ENCODE data around the gene ALLC.

The ALLC gene

DNA sequence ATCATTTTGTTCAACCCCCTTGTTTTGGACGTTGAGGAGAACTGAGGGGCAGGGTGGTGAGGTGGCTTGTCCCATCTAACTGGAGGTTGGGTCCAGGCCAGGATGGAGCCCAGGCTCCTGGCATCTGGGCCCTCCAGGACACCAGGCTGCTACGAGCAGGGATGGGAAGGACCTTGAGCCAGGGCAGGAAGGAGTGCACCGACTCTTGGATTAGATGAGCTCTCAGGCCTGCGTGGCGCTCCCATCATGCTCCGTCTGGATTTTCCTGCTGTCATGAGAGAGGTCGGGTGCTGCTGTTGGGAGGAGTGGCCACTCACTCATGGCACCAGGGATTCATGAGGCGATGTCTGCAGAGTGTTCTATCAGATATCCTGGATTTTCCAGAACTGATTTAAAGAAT is 18.3 kb upstream of the ALLC start:
- DNase-seq (ENCODE audit: low read depth) = no peak

DNA sequence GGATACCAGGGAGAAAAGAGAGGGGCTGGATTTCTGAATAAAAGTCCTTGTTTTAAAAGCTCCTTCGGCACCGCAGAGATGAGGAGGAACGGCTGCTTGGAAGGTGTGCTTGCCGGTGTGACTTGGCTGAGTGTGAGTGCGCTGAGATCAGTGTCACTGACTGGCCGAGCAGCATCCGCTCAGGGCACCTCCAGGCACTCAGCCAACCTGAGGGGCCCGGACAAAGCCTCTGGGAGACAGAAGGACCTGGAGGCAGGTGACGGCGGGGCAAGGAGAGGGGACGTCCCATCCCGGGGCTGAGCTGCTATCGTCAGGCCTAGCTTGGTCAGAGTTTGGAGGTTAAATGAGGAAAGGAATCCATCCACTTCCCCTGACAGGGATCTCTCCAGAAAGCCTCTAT is 16.8 kb upstream of the ALLC start:
- DNase-seq (ENCODE audit: low read depth) = no peak

DNA sequence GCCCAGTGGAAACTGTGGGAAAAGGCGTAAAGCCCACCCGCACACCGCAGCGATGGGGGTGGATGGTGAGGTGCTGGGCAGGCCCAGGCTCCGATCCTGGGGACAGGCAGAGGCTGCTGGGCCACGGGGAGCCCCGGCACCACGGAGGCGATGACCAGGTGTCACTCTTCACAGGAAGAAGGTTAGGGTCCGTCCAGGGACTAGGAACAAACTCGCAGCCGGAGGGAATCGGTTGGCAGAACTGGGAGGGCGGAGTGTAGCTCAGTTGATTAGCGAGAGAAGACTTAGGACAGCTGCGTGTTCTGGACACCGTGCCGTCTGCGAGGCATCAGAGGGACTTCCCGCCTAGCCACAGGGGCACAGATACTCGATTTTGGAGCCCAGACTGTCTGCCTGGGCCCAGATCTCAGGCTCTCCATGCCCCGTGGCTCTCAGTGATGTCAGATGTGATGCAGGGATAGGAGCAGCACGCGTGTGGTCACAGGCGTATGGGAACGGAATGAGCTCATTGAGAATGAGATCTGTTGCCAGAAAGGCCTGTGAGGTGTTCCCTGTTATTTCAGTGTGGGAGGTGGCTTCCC is 16.1 kb upstream of the ALLC start:
- no peak for DNase-seq (ENCODE audit: low read depth)

DNA sequence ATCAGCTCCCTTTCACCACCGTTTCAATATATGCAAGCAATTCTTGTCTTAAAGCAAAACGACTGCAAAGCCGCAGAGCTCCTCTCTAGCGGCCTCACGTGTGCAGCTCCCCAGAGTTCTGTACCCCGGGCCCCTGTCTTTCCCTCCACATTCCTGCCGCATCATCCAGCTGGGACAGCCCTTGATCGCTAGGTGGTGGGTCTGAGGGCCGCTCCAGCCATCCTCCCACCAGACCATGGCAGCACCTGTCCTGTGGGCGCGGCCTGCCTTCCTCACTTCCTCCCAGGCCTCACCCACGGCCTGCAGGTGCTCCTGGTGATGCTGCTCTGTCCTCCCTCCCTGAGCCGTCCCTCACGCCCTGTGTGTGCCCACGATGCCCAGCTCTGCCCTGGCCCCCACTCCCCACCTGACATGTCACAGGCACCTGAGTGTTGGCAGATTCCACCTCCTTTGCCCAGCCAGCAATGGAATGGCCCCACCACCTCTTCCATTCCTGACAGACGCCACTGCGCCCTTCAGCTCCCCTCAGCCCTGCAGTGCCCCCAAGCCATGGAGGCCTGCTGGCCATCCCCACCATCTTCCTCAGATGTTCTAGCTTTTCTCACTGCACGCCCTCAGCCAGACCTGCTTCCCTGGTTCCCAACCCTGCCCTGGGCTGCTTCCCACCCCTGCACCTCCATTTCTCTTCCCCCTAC is 15.3 kb upstream of the ALLC start:
- DNase-seq (ENCODE audit: low read depth) = no peak

DNA sequence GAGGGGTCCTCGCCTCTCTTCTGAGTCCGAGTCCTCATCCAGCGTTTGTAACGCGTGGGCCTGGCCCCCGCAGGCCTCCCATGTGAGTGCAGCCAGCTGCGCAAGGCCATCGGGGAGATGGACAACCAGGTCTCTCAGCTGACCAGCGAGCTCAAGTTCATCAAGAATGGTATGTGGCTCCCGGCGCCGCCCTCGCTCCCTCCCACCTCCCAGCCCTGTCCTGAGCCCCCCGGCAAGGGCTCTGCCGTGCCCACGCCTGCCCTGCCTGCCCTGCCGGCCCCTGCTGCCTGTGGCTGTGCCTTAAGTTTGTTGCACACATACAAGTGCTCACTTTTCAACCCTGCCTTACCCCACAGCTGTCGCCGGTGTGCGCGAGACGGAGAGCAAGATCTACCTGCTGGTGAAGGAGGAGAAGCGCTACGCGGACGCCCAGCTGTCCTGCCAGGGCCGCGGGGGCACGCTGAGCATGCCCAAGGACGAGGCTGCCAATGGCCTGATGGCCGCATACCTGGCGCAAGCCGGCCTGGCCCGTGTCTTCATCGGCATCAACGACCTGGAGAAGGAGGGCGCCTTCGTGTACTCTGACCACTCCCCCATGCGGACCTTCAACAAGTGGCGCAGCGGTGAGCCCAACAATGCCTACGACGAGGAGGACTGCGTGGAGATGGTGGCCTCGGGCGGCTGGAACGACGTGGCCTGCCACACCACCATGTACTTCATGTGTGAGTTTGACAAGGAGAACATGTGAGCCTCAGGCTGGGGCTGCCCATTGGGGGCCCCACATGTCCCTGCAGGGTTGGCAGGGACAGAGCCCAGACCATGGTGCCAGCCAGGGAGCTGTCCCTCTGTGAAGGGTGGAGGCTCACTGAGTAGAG is 14.4 kb upstream of the ALLC start:
- no peak for DNase-seq (ENCODE audit: low read depth)

DNA sequence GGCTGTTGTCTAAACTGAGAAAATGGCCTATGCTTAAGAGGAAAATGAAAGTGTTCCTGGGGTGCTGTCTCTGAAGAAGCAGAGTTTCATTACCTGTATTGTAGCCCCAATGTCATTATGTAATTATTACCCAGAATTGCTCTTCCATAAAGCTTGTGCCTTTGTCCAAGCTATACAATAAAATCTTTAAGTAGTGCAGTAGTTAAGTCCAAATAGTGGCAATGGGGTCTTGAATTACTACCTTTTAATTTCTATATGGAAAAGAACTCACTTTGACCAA is 13.8 kb upstream of the ALLC start:
- DNase-seq (ENCODE audit: low read depth) = no peak

DNA sequence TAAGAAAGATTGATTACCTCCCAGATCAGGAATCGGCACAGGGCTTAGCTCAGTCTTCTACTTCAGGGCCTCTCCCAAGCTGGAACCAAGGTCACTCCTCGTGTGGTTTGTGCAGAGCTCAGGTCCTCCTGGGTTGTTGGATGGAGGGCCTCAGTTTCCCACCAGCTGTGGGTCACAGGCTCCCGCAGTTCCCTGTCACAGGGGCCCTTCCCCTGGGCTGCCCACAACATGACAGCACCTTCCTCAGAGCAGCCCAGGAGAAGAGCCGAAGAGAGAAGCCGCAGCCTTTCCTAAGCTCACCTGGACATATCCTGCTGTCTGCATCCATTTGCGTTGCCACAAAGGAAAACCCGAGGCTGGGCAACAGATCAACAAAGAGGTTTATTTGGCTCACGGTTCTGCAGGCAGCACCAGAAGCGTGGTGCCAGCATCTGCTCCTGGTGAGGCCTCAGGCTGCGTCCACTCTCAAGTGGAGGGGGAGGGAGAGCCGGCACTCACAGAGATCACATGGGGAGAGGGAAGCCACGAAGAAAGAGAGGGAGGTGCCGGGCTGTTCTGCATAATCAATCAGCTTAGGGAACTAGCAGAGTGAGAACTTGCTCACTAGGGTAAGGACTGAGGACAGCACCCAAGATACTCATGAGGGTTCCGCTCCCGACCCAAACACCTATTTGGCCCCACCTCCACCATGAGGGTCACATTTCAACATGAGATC is 13.0 kb upstream of the ALLC start:
- no peak for DNase-seq (ENCODE audit: low read depth)

DNA sequence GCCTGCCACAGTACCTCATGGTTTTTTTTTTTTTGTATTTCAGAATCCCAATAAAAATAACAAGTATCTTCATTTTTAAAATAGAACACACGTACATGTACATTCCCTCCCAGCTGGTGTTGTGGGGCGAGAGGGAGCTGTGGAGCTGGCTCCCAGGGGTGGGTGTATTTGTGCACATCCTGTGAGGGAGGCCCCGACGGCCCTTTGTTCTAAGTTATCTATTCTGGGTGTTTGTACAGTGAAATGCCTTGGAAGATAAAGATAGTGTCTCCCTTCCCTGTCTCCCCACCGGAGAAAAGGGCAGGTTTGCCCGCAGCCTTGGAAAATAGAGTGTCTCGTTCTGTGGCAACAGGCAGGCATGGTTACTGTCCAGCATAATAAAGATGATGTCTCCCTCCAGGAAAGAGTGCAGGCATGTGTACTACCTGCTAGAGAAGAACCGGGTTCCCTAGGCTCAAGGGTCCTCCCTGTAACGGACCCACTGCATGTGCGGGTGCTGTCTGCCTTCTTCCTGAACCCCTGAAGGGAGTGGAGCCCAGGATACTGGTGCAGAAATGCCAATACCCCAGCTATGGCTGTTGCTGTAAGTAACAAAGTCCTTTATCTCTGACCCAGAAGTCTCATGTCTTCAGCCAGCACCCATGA is 12.1 kb upstream of the ALLC start:
- no peak for DNase-seq (ENCODE audit: low read depth)

DNA sequence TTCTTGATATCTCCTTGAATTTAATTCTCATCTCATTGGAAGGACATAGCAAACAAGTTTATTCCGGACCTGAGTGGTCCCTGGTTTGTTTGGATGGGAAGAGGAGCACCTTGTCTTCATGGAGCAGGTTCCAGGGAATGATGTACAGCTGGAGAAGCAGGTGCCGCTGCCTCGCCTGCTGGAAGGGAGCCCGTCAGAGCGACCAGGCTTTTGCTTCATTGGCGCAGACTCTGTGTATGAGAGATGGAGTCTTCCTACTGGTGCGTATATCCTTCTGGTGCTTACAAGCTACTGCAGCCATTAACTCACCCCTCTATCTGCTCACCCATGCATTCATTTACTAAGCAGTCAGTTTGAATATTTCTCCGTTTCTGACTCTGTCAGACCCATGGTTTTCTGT is 11.6 kb upstream of the ALLC start:
- DNase-seq (ENCODE audit: low read depth) = no peak

DNA sequence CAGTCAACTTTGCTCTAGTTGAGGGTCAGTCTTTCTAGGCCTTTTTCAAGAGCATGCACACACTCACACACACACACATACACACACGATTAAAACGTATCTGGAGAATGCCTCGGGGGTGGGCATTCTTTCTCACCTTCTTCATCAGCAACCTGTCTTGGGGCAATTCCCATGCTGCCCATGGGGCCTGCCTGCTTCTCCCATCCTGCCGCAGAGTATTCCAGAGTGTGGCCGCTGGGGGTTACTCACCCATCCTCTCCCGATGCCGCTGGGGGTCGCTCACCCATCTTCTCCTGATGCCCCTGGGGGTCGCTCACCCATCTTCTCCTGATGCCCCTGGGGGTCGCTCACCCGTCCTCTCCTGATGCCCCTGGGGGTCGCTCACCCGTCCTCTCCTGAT is 10.8 kb upstream of the ALLC start:
- no peak for DNase-seq (ENCODE audit: low read depth)

DNA sequence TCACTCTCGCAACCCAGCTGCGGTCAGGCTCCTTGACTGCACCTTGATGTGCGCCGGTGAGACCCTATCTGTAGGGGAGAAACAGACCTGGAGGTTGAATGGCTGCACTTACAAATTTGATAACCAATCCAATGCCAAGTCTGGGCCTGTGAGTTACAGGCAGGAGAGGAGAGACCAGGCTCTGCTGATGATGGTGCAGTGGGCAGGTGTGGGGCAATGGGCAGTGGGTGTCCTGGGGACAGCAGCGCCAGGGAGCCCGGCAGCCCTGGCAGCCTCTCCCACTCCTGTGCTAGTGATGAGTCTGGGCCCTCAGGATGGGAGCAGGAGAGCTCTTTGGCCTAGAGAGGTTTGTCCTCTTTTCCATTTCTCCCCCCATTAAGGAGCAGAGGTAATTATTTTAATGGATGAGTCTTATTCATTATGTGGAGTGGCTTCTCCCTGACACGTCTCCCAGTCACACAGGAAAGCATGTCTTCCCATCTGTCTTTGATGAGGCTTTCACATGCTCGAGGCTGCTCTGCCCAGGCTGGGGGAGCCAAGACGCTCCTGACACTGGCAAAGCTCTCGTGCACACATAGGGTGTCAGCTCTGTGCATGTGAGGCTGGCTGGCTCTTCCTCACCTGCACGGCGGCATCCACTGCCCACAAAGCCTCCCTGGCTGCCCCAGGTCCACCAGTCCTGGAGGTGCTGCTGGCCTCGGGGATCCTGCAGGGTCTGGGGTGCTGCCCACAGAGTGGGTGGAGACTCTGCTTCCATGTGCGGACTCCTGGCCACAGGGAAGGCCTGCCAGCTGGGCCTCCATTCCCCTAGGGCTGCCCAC is 10.0 kb upstream of the ALLC start:
- DNase-seq (ENCODE audit: low read depth) = no peak

DNA sequence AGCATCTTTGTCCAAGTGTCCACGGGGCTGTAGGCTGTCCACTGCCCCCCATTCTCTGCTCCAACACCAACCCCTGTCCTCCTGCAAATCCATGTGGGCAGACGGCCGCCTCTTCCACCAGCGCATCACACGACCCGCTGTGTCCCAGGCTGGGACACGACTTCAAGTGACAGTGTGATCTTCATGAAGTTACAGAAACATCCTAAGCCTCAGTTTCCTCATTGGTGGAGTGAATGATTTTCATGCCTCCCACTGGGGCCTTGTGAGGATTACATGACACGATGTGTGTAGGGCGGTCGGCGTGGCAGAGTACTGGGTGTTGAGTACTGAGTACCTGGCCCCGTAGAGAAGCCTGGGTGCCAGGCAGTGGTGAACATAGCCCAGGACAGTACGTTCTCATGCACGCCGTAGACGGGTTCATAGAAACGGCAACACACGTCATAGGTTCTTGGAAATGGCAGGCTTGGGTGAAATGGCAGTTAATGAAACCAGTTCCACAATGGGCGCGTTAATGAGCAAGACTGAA is 9.3 kb upstream of the ALLC start:
- DNase-seq (ENCODE audit: low read depth) = no peak

DNA sequence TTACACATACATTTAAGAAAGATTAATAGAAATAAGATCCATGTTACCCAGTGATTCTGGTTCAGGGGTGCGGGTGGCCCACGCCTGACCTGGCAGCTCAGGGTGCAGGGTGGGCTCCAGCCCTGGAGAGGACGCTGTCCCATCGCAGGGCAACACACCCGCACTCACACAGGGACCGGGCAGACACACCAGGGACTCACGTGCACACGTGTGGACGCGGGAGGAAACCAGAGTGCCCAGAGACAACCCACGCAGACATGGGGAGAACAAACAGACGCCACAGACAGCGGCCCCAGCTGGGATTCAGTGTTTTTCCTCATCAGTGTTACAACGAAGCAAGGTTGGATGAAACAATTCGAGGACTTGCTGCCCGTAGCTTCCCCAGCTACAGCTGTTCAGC is 8.4 kb upstream of the ALLC start:
- DNase-seq (ENCODE audit: low read depth) = no peak

DNA sequence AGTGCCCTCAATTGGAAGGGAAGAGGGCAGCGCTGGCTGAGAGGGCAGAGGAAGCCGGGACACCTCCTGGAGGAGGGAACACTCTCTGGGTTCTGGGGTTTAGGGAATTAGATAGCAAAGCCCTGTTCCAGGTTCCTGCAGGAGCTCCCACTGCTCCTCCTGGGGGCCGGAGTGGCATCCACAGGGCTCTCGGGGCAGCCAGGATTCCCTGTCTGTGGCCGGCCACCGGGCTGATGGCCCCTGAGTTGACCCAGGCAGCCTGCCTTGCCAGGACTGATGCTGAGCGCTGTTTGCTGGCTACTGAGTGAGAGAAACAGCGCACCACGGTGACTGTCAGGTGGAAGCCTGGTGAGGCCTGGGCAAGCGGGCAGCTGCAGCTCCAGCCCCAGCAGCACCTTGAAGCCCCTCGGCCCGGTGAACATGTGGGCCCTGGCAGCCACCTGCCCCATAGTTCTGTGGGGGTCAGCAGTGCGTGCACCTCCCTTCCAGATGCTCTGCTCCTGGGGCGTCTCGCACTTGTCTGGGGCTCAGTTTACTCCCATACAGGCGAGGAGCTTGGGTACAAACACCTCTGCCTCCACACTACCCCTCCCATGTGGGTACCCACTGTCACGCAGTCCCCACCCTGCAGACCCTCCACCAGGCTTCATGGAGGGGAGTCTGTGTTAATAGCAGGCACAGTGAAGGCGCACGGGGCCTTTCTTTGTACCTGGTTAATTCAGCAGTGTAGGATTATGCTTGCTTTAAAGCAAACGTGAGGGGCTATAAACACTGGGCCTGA is 7.7 kb upstream of the ALLC start:
- no peak for DNase-seq (ENCODE audit: low read depth)

DNA sequence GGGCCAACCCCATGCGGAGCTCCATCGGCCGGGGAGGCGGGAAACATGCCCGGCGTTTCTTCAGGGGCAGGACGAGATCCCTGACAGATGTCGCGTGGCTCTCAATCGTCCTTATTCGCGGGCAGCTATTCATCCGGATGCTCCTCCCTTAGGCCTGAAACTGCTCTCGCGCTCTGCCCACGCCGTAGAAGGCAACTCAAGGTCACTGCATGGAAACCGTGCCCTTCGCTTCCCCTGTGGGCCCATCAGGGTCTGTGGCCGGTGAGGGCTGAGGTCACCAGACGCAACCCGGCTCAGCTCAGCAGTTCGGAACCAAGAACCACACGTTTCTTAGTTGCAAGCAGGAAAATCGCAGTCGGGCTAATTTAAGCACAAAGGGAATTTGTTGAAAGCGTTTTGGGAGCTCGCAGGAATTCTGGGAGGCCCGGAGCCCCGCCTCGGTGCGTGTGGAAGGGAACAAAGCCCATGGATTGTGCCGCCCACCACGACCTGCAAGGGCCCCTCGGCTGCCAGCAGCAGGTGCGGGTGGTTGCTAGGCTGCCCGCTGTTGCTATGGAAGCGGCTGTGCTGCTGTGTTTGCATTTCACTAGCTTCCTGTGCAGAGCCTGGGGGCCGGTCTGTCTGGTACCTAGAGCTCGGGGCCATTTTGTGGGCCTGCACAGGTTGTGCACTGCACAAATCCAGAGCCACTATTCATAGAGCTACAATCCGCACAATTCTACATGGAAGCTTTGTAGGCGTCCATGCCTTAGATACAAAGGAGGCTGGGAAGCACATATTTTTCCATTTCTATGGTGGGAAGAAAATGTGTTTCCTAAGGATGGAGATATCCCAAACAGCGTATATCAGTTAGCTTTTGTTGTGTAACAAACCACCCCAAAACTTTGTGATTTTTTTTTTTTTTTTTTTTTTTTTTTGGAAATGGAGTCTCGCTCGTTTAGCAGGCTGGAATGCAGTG is 6.0 kb upstream of the ALLC start:
- DNase-seq (ENCODE audit: low read depth) = peak; percentile 33

DNA sequence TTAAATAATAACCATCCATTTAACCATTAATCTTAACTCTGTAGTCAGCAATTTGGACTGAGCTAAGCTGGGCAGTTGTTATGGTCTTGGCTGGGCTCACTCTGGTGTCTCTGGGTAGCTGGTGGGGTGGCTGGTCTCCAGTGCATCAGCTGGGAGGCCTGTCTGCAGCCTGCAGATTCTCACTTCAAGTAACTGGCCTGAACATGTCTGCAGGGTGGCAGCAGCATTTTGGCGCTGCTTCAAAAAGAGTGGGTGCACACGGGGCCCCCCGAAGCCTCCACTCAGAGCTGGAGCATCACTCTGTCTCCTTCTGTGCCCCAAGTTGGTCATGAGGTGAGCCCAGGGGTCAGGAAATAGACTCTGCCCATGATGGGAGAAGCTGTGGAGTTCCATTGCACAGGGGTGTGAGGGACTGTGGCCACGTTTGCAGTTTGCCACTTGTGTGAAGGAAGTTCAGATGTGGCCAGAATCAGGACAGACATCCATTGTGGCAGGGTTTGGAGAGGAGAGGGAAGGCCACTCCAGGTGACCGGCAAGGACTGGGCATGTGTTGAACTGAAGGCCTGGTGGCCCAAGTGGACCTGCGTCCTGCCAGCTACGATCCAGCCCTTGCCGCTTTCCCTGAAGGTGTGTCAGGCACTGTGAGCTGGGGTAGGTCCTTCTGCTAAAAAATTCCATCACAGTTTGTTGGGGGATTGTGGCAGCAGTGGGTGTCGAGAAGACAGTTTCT is 4.9 kb upstream of the ALLC start:
- DNase-seq (ENCODE audit: low read depth) = no peak

DNA sequence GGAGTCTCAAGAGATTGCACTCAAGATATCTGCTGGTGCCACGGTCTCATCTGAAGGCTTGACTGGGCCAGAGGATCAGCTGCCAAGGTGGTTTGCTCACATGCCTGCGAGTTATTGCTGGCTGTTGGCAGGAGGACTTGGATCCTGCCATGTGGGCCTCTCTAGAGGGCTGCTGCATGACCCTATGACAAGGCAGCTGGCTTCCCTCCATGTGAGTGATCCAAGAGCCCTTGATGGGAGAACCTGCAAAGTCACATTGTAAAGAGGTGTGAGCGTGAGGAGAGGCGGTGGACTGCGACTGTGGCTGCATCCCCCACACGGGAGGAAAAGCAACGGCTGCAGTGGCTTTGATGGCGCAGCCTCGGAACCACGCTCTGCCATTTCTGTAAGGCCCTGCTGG is 4.0 kb upstream of the ALLC start:
- no peak for DNase-seq (ENCODE audit: low read depth)

DNA sequence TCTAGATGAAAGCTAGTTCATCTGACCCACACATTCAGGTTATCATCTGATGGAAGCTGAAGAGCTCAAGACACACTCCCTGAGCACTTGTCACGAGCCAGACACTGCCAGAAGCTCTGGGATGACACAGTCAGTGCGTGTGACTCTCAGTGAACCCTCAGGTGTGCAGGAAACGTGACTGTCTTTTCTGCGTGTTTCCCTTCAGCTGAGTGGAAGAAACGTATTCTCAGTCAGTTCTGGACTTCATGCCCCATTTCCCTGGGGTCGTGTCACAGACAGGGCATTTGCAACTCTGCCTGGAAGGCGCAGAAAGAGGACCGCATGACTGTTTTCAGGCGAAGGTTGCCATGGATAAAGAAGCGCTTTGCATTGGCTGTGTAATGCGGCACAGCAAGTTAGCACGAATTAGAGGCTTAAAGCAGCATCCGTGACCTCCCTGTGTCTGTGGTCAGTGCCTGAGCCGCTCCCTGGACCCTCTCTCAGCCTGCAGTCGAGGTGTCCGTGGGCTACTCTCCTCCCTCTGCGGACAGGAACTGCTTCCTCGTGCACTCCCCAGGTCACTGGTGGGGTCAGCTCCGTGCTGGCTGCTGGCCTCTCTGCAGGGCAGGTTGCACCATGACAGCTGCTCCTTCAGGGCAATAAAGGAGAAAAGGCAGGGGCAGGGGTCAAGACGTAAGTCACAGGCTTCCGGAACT is 3.3 kb upstream of the ALLC start:
- no peak for DNase-seq (ENCODE audit: low read depth)

Data from activated T-helper 9 cell treated with anti-CD3 and anti-CD28 coated beads, Interleukin-2, amount 50 U/mL, for 16 hours (primary cell).